Mesothelial cell of epicardium (in vitro differentiated cells): ENCODE measurements around the gene KCTD15. TPM values are rescaled to one million over a fixed set of nuclear protein-coding genes. Genes with fewer than 3 reads are reported as not detected.

Experiments used
- DNase-seq, 2 experiments: peaks; one replicate each; pipeline ENCODE4 v3.0.0; 2021; ENCODE audit warnings: low spot score in 2 of 2; ENCODE audit not compliant: unreplicated experiment in 2 of 2
- H3K27ac Mint-ChIP-seq: 2 replicates; pipeline ENCODE4 v1.8.0; 2021; ENCODE audit warnings: mixed read lengths
- H3K27me3 Mint-ChIP-seq: 2 replicates; pipeline ENCODE4 v1.8.0; 2021; ENCODE audit warnings: low read depth, mixed read lengths
- H3K36me3 Mint-ChIP-seq: 2 replicates; pipeline ENCODE4 v1.8.0; 2021; ENCODE audit warnings: mixed read lengths
- H3K4me1 Mint-ChIP-seq: 2 replicates; pipeline ENCODE4 v1.8.0; 2021; ENCODE audit warnings: mixed read lengths
- H3K4me3 Mint-ChIP-seq: 2 replicates; pipeline ENCODE4 v1.8.0; 2021; ENCODE audit warnings: mild to moderate bottlenecking, moderate library complexity, mixed read lengths
- H3K9me3 Mint-ChIP-seq: 2 replicates; pipeline ENCODE4 v1.8.0; 2021; ENCODE audit warnings: mixed read lengths
- CTCF ChIP-seq: fragments of 200-600 bp; sonication (generic); IDR thresholded peaks from one replicate; pipeline ENCODE4 v1.5.0; 2021; ENCODE audit warnings: antibody characterized with exemption; ENCODE audit not compliant: unreplicated experiment
- total RNA-seq: library from RNA; stranded (reverse); gene quantifications from 3 replicates; pipeline ENCODE4 v1.2.1, GENCODE V29; 2021

The KCTD15 gene
- total RNA-seq, 1 donor from 2014 or later: 48.1 TPM

DNA sequence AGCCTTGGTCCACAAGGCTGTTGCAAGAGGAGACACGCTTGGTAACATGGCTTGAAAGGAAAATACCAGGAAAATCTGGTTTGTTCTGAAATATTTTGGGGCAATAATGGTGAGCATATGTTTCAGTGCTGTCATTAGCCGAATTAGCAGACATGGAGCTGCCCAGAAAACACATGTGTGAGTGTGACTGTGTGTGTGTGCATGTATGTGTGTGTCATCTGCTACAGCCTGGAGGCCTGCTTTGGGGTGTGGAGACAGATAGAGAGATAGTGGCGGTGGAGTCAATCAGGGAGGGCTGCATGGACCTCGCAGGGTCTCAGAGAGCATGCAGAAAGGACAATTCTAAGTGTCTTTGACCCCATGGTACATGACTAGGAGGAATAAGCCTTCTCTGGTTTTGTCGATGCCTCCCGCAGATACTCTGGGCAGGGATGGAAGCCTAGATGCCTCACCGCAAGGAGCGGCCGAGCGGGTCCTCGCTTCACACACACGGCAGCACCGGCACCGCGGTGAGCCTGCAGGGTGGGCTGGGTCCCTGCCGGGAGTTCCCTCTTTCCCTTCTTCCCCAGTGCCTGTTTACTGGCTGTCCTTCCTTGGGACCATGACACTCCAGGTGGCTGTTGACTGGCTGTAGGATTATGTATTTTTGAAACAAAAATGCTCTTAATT, 3.5 kb downstream of the KCTD15 start:
- Mint-ChIP-seq H3K27me3 (no peaks in the 10 kb centered on the region), H3K4me1 (peaks cover 15% of the 10 kb centered on the region), H3K27ac (no peak overlapping the region), H3K4me3 (no peak overlapping the region), H3K36me3 (peaks cover 5% of the 10 kb centered on the region), H3K9me3 (no peaks in the 10 kb centered on the region)
- DNase-seq: no peak
- TF ChIP-seq CTCF: no peak

- Mint-ChIP-seq H3K27me3 (no peaks in the 10 kb centered on the region), H3K4me3 (no peak overlapping the region), H3K27ac (no peak overlapping the region), H3K36me3 (peaks cover 9% of the 10 kb centered on the region), H3K9me3 (no peaks in the 10 kb centered on the region), H3K4me1 (peaks cover 15% of the 10 kb centered on the region)
- no peak for TF ChIP-seq CTCF
- DNase-seq: no peak
These were observed 4.7 kb downstream of the KCTD15 start for GRCh38 chr19:33801411-33801810.

- no peak for TF ChIP-seq CTCF
- Mint-ChIP-seq H3K36me3 (peaks cover 9% of the 10 kb centered on the region), H3K27me3 (no peaks in the 10 kb centered on the region), H3K27ac (no peak overlapping the region), H3K9me3 (no peaks in the 10 kb centered on the region), H3K4me3 (no peak overlapping the region), H3K4me1 (peaks cover 15% of the 10 kb centered on the region)
- no peak for DNase-seq
These were observed 5.3 kb downstream of the KCTD15 start for GRCh38 chr19:33802001-33802400.

DNA sequence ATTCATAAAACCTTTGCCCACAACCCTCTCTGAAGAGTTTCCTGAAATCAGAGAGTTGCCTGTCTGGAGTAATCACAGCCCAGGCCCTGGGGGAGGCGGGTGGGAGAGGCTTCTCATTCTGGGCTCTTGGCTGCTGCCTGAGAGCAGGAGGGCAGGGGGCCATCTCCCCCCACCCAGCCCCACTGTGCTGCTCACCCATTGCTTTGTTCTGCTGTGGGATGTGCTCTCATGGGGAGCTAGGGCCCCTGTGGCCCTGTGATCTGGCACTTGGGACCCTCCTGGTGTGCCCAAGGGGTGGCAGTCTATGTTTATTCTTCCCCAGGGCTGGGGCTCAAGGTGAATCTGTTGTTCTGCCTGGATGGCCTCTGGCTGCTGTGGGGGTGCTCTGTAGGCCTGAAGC, 6.1 kb downstream of the KCTD15 start:
- H3K27ac Mint-ChIP-seq: no peak overlapping the region
- peaks cover 15% of the 10 kb centered on the region for H3K4me1 Mint-ChIP-seq

DNA sequence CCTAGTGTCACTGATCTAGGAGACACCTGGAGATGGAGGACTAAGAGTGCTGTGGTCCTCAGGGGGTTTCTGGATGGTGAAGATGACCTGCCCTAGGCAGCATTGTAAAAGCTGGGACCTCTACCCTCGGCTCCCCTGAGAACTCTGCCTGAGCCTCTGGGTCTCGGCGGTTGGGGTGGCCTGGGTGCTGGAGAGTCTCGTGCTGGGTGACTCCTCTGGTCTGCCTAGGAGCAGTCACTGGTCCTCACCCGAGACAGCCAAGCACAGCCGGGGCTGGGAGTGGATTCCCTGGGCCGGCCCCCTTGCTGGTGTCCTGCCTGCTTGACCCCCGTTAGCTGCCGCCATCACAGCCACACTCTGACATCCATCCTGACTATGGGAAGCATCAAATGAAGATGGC, 6.7 kb downstream of the KCTD15 start:
- TF ChIP-seq CTCF: no peak
- H3K27ac Mint-ChIP-seq: no peak overlapping the region
- no peaks in the 10 kb centered on the region for H3K9me3 Mint-ChIP-seq
- H3K27me3 Mint-ChIP-seq: no peaks in the 10 kb centered on the region
- no peak for DNase-seq
- peaks cover 13% of the 10 kb centered on the region for H3K36me3 Mint-ChIP-seq
- no peak overlapping the region for H3K4me3 Mint-ChIP-seq
- peaks cover 15% of the 10 kb centered on the region for H3K4me1 Mint-ChIP-seq

More for the DNA sequence above, 6.1 kb downstream of the KCTD15 start:
- no peaks in the 10 kb centered on the region for H3K9me3 Mint-ChIP-seq
- no peak for TF ChIP-seq CTCF
- H3K27me3 Mint-ChIP-seq: no peaks in the 10 kb centered on the region
- H3K4me3 Mint-ChIP-seq: no peak overlapping the region
- DNase-seq: no peak
- peaks cover 9% of the 10 kb centered on the region for H3K36me3 Mint-ChIP-seq
